NCI-H1694 treated with DMSO at 0.1 percent for 48 hours (cell line): Measurements from ENCODE around the gene FAM200B.

ENCODE experiments used
- DNase-seq: peaks from one replicate; lab custom pipeline; 2025; lab: John Stamatoyannopoulos, UW

Gene FAM200B

GRCh38 chr4:15737255-15737654 is 55.6 kb downstream of the FAM200B start:
- no peak for DNase-seq

GRCh38 chr4:15738877-15739276 is 57.2 kb downstream of the FAM200B start:
- DNase-seq: no peak
